MCF 10A (cell line): Measurements from ENCODE around the gene INTS15. TPM values are rescaled to one million over a fixed set of nuclear protein-coding genes. Genes with fewer than 3 reads are reported as not detected.
"Not testable (repeated sequence)": the region's sequence is repeated elsewhere in the genome, so short reads cannot be mapped to it uniquely, and the experiment has no call there.

Source experiments
- BruUV-seq: library from RNA; stranded (reverse); fragments of 400-500 nt; replicated peaks from 2 replicates; lab custom pipeline; 2021; lab: Mats Ljungman, UMichigan
- CTCF ChIA-PET: fragments of 300-600 bp; sonication (Branson Sonifier 250); formaldehyde crosslinking; extraction: SDS; loops from one replicate; lab custom pipeline; 2021; ENCODE audit warnings: antibody characterized with exemption, inconsistent platforms; lab: Yijun Ruan, JAX
- POLR2A ChIA-PET: fragments of 300-600, 350-650 bp; sonication (Branson Sonifier 250); formaldehyde crosslinking; extraction: SDS; loops from one replicate; lab custom pipeline; 2020; ENCODE audit warnings: antibody characterized with exemption, inconsistent platforms; lab: Yijun Ruan, JAX
- DNase-seq: peaks from one replicate; pipeline ENCODE4 v3.0.0-alpha.2; 2018; ENCODE audit not compliant: unreplicated experiment
- H3K27ac Mint-ChIP-seq: one replicate; pipeline ENCODE4 v1.8.0; 2022; ENCODE audit warnings: mild to moderate bottlenecking, low read depth, mixed read lengths; ENCODE audit not compliant: unreplicated experiment
- H3K27me3 Mint-ChIP-seq: one replicate; pipeline ENCODE4 v1.8.0; 2022; ENCODE audit warnings: mixed read lengths; ENCODE audit not compliant: insufficient read depth, unreplicated experiment
- H3K36me3 Mint-ChIP-seq: one replicate; pipeline ENCODE4 v1.8.0; 2022; ENCODE audit warnings: mild to moderate bottlenecking, moderate library complexity, mixed read lengths; ENCODE audit not compliant: insufficient read depth, unreplicated experiment
- H3K4me1 Mint-ChIP-seq: one replicate; pipeline ENCODE4 v1.8.0; 2022; ENCODE audit warnings: mixed read lengths; ENCODE audit not compliant: insufficient read depth, unreplicated experiment
- H3K4me3 Mint-ChIP-seq: one replicate; pipeline ENCODE4 v1.8.0; 2022; ENCODE audit warnings: mild to moderate bottlenecking, moderate library complexity, mixed read lengths; ENCODE audit not compliant: unreplicated experiment
- H3K9me3 Mint-ChIP-seq: one replicate; pipeline ENCODE4 v1.8.0; 2022; ENCODE audit warnings: mixed read lengths; ENCODE audit not compliant: unreplicated experiment
- CTCF ChIP-seq: fragments of 200-600 bp; IDR thresholded peaks from one replicate; pipeline ENCODE4 v1.8.0; 2022; ENCODE audit warnings: antibody characterized with exemption, mild to moderate bottlenecking; ENCODE audit not compliant: unreplicated experiment
- intact Hi-C: fragments of 100-400 bp; cut with micrococcal nuclease; formaldehyde crosslinking; loops from 2 replicates; pipeline ENCODE4 v1.14.1; 2022
- total RNA-seq: library from RNA; stranded (reverse); gene quantifications from 2 replicates; pipeline ENCODE4 v1.2.3, GENCODE V29; 2022

The INTS15 gene
- total RNA-seq, 1 experiment from 2014 or later = 26.5 TPM

- peak within 1 kb of the TSS; percentile 85 for H3K4me3 Mint-ChIP-seq
- POLR2A ChIA-PET = interaction anchor here (0.7 to 1.2 kb wide), 2 partner anchors 11 to 12 kb away, joined by 4 read pairs; partner anchors contain the start of gene INTS15
Measured at GRCh38 chr7:6577369-6578113, 12.3 kb upstream of the INTS15 start, which contains the start of gene ZDHHC4. Gene ZDHHC4, plus strand, starts transcription at chr7:6577454. Its CDS starts 3,108 bp downstream, at chr7:6580562.

GRCh38 chr7:6578114-6579084 is 11.4 kb upstream of the INTS15 start:
- BruUV-seq = no TSS peak
- H3K27me3 Mint-ChIP-seq = no peaks in the 10 kb centered on the region
- CTCF ChIA-PET = interaction anchor here (0.6 to 1.8 kb wide), 4 partner anchors 12 to 1533 kb away, joined by 3 to 15 read pairs (median 4); partner anchors contain the start of gene INTS15
- intact Hi-C loops = no loop called here
- POLR2A ChIA-PET = interaction anchor here (1.2 kb wide), 1 partner anchor 11 kb away, joined by 4 read pairs; the partner anchor contains the start of gene INTS15
- H3K36me3 Mint-ChIP-seq = peaks cover 32% of the 10 kb centered on the region
- H3K4me1 Mint-ChIP-seq = peaks cover 10% of the 10 kb centered on the region
- TF ChIP-seq CTCF = no peak
- no peak for DNase-seq
- no peaks in the 10 kb centered on the region for H3K9me3 Mint-ChIP-seq
- peak overlapping the region; percentile 95 for H3K27ac Mint-ChIP-seq
- peak overlapping the region; percentile 85 for H3K4me3 Mint-ChIP-seq

More at GRCh38 chr7:6577369-6578113, 12.3 kb upstream of the INTS15 start, which contains the start of gene ZDHHC4:
- TF ChIP-seq CTCF = no peak
- Mint-ChIP-seq H3K27me3 (no peaks in the 10 kb centered on the region), H3K4me1 (peaks cover 10% of the 10 kb centered on the region), H3K36me3 (peaks cover 23% of the 10 kb centered on the region), H3K27ac (peak within 1 kb of the TSS; percentile 95), H3K9me3 (no peaks in the 10 kb centered on the region)
- peak; percentile 80 for DNase-seq
- CTCF ChIA-PET = interaction anchor here (0.6 to 1.8 kb wide), 5 partner anchors 13 to 797 kb away, joined by 3 to 15 read pairs (median 4); partner anchors contain the start of gene INTS15
- intact Hi-C loops = no loop called here
- TSS peak; percentile 36 for BruUV-seq

GRCh38 chr7:6579446-6579845 is 10.4 kb upstream of the INTS15 start:
- ChIA-PET POLR2A (no interaction called here), CTCF (interaction anchor here (2.9 kb wide), 1 partner anchor 11 kb away, joined by 13 read pairs; the partner anchor contains the start of gene INTS15)
- no peak for TF ChIP-seq CTCF
- DNase-seq = no peak
- Mint-ChIP-seq H3K4me3 (no peak overlapping the region), H3K9me3 (no peaks in the 10 kb centered on the region), H3K36me3 (peaks cover 37% of the 10 kb centered on the region), H3K4me1 (peaks cover 10% of the 10 kb centered on the region), H3K27ac (peak overlapping the region; percentile 23), H3K27me3 (no peaks in the 10 kb centered on the region)
- intact Hi-C loops = no loop called here
- BruUV-seq = no TSS peak

- peaks cover 67% of the 10 kb centered on the region for H3K36me3 Mint-ChIP-seq
Measured at GRCh38 chr7:6585746-6586432, 3.9 kb upstream of the INTS15 start.

More at GRCh38 chr7:6585746-6586432, 3.9 kb upstream of the INTS15 start:
- BruUV-seq, H3K4me3 Mint-ChIP-seq, H3K4me1 Mint-ChIP-seq, H3K9me3 Mint-ChIP-seq, H3K27ac Mint-ChIP-seq, POLR2A ChIA-PET, DNase-seq, H3K27me3 Mint-ChIP-seq, intact Hi-C loops: not testable (repeated sequence)
- CTCF ChIA-PET = interaction anchor here (0.6 to 0.7 kb wide), 3 partner anchors 10 to 391 kb away, joined by 3 read pairs; no protein-coding TSS in a partner anchor
